Measurements from ENCODE around the gene AFAP1.

Gene AFAP1

DNA sequence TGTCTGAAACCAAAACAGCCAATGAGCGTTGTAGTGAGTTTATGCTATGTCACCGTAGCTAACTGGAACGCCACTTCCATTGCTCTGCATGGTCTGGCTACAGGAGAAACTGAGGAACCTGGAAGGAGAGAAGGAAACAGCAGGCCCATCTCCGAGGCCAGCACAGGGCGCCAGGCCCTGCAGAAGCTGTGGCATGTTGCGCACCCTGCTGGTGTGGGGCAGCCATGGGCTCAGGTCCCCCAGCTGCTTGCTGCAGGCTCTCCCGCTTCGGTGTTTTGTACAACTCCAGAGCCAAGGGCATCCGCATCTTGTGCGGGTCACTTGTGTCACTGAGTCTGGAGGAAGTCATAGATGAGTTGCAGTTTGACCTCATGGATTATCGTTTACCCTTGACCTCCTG, 89.2 kb downstream of the AFAP1 start:
- Histone ChIP-seq H3K27me3 (replicated peaks) (no peaks in the 10 kb centered on the region), H3K4me3 (ENCODE audit: low read depth, low read length) (no peak overlapping the region), H3K36me3 (replicated peaks) (peaks cover 53% of the 10 kb centered on the region), H3K27ac (no peak overlapping the region)
- in situ Hi-C loops (cut with HindIII; ENCODE audit: low pct_ligation_motif_present, low sequenced_read_pairs) = no loop called here
- TF ChIP-seq, protein P1, sequence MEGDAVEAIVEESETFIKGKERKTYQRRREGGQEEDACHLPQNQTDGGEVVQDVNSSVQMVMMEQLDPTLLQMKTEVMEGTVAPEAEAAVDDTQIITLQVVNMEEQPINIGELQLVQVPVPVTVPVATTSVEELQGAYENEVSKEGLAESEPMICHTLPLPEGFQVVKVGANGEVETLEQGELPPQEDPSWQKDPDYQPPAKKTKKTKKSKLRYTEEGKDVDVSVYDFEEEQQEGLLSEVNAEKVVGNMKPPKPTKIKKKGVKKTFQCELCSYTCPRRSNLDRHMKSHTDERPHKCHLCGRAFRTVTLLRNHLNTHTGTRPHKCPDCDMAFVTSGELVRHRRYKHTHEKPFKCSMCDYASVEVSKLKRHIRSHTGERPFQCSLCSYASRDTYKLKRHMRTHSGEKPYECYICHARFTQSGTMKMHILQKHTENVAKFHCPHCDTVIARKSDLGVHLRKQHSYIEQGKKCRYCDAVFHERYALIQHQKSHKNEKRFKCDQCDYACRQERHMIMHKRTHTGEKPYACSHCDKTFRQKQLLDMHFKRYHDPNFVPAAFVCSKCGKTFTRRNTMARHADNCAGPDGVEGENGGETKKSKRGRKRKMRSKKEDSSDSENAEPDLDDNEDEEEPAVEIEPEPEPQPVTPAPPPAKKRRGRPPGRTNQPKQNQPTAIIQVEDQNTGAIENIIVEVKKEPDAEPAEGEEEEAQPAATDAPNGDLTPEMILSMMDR (IDR thresholded peaks at IDR 0.05; ENCODE audit: low read depth, low read length, missing control alignments) = peak; percentile 19
- no peak for DNase-seq

DNA sequence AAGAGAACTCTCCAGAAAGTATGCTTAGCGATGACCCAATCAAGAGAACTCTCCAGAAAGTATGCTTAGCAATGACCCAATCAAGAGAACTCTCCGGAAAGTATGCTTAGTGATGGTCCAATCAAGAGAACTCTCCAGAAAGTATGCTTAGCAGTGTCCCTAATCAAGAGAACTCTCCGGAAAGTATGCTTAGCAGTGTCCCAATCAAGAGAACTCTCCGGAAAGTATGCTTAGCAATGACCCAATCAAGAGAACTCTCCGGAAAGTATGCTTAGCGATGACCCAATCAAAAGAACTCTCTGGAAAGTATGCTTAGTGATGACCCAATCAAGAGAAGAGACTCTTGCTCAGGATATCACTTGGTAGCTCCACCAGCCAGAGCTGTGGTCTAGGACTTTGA, 92.5 kb downstream of the AFAP1 start:
- Histone ChIP-seq H3K27me3 (replicated peaks) (no peaks in the 10 kb centered on the region), H3K27ac (no peak overlapping the region), H3K4me3 (ENCODE audit: low read depth, low read length) (no peak overlapping the region), H3K36me3 (replicated peaks) (peaks cover 45% of the 10 kb centered on the region)
- in situ Hi-C loops (cut with HindIII; ENCODE audit: low pct_ligation_motif_present, low sequenced_read_pairs) = no loop called here
- TF ChIP-seq, protein P1 (IDR thresholded peaks at IDR 0.05; ENCODE audit: low read depth, low read length, missing control alignments) = no peak
- DNase-seq = no peak

DNA sequence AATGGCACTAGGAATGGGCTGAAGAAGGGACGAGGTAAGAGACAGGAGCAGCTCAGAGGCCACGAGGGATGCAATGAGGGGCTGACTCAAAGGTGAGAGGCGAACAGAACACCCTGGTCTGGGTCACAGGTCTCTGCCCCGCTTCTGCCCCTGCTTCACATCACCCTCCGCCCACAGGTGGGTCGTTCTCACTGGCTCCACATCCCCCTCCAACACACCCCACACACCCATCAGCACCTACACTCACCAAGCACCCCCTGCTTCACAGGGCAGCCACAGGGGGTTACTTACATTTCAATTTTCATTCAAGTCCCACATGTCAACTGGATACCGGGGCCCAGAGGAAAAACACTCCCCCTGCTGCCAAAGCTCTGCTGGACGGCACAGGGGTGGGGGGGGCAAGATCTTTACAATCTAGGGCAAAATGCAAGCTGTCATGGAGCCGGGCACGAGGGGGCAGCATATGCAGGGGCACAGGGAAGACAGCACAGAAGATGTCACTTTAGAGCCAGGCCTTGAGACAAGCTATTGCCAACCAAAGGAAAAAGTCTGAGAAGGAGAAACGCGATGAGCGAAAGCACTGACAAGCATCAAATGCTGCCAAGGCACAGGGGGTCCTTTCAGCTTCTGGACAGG, 94.0 kb downstream of the AFAP1 start:
- DNase-seq = no peak
- in situ Hi-C loops (cut with HindIII; ENCODE audit: low pct_ligation_motif_present, low sequenced_read_pairs) = no loop called here
- H3K36me3 ChIP-seq (replicated peaks) = peaks cover 36% of the 10 kb centered on the region
- H3K27me3 ChIP-seq (replicated peaks) = no peaks in the 10 kb centered on the region
- H3K27ac ChIP-seq = peak overlapping the region; percentile 98
- TF ChIP-seq, protein P1 (IDR thresholded peaks at IDR 0.05; ENCODE audit: low read depth, low read length, missing control alignments) = peak; percentile 60
- H3K4me3 ChIP-seq (ENCODE audit: low read depth, low read length) = no peak overlapping the region

DNA sequence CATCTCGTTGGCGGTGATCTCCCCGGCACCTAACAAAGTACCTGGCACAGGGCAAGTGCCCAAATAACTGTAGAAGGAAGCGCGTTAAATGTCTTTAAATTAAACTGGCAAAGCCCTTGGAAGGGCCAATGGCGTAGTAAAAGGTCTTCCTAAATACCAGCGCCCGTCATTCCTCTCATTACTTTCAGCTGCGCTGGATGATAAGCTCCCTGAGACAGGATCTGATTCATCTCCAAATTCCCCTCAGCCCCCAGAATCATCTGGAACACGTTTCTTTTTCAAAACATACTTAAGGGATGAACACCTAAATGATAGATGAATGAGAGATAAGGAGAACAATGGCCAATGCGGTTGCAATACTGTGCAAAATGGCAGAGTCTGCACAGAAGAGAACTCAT, 95.1 kb downstream of the AFAP1 start:
- Histone ChIP-seq H3K4me3 (ENCODE audit: low read depth, low read length) (peak overlapping the region; percentile 18), H3K27ac (peak overlapping the region; percentile 98), H3K27me3 (replicated peaks) (no peaks in the 10 kb centered on the region), H3K36me3 (replicated peaks) (peaks cover 37% of the 10 kb centered on the region)
- in situ Hi-C loops (cut with HindIII; ENCODE audit: low pct_ligation_motif_present, low sequenced_read_pairs) = no loop called here
- peak; percentile 95 for DNase-seq
- TF ChIP-seq, protein P1 (IDR thresholded peaks at IDR 0.05; ENCODE audit: low read depth, low read length, missing control alignments) = no peak

DNA sequence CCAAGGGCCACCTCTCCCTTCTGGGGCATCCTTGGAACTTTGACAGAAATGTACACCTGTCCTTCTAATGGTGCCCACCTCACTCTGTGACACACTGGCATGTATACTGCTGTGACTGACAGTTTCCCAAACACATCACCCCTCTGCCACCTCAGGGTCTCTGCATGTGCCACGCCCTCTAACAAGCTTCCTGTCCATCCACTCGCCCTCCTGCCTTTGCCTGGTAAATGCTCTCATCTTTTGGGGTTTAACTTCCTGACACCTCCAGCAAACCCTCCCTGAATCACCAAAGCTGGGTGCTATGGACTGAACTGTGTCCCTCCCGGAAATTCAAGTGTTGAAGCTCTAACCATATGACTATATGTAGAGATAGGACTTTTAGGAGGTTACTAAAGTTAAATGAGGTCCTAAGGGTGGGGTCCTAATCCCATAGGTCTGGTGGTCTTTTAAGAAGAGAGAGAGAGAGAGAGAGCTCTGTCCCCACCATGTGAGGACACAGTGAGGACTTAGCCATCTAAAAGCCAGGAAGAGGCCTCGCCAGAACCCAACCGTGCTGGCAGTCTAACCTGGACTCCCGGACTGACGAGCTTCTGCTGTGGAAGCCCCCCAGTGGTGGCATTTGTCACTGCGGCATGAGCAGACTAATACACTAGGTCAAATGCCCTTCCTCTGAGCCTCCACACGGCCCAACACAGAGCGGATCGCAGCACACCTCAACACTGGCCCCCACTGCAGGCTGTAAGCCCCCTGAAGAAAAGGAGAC, 95.6 kb downstream of the AFAP1 start:
- Histone ChIP-seq H3K4me3 (ENCODE audit: low read depth, low read length) (peak overlapping the region; percentile 18), H3K27me3 (replicated peaks) (no peaks in the 10 kb centered on the region), H3K36me3 (replicated peaks) (peaks cover 36% of the 10 kb centered on the region), H3K27ac (peak overlapping the region; percentile 98)
- in situ Hi-C loops (cut with HindIII; ENCODE audit: low pct_ligation_motif_present, low sequenced_read_pairs) = no loop called here
- peak; percentile 94 for DNase-seq
- TF ChIP-seq, protein P1 (IDR thresholded peaks at IDR 0.05; ENCODE audit: low read depth, low read length, missing control alignments) = peak; percentile 86

Data from brain microvascular endothelial cell (primary cell).